NOMO-1 treated with dmso at 0.1 percent for 144 hours (cell line): ENCODE results near the gene MRPS2.
"Not testable (repeated sequence)": the region's sequence is repeated elsewhere in the genome, so short reads cannot be mapped to it uniquely, and the experiment has no call there.

ENCODE experiments used
- DNase-seq: peaks from one replicate; lab custom pipeline; 2025; ENCODE audit not compliant: unreplicated experiment; lab: John Stamatoyannopoulos, UW

Gene MRPS2

GRCh38 chr9:135500525-135501260 lies at the start of gene MRPS2:
Gene MRPS2 (plus strand): TSS chr9:135500682. CDS start chr9:135500711, 29 bp downstream.
- peak; percentile 88 for DNase-seq

- no peak for DNase-seq
Observed at GRCh38 chr9:135450956-135451355, 49.5 kb upstream of the MRPS2 start.

- DNase-seq = not testable (repeated sequence)
Observed at GRCh38 chr9:135451909-135452308, 48.6 kb upstream of the MRPS2 start.

GRCh38 chr9:135454737-135455136 lies 45.7 kb upstream of the MRPS2 start:
- DNase-seq = no peak

GRCh38 chr9:135455401-135456030 lies 45.0 kb upstream of the MRPS2 start:
- no peak for DNase-seq

- no peak for DNase-seq
Observed at GRCh38 chr9:135456436-135457104, 43.9 kb upstream of the MRPS2 start.

- not testable (repeated sequence) for DNase-seq
Observed at GRCh38 chr9:135458478-135458877, 42.0 kb upstream of the MRPS2 start.

- no peak for DNase-seq
Observed at GRCh38 chr9:135461936-135462335, 38.5 kb upstream of the MRPS2 start.

GRCh38 chr9:135463140-135463539 lies 37.3 kb upstream of the MRPS2 start:
- no peak for DNase-seq

- DNase-seq = no peak
Observed at GRCh38 chr9:135464181-135464580, 36.3 kb upstream of the MRPS2 start.

GRCh38 chr9:135468854-135469521 lies 31.5 kb upstream of the MRPS2 start:
- DNase-seq = no peak

- DNase-seq = no peak
Observed at GRCh38 chr9:135471791-135472640, 28.5 kb upstream of the MRPS2 start.

GRCh38 chr9:135473972-135474543 lies 26.4 kb upstream of the MRPS2 start:
- DNase-seq = no peak

GRCh38 chr9:135474915-135475314 lies 25.6 kb upstream of the MRPS2 start:
- no peak for DNase-seq

- no peak for DNase-seq
Observed at GRCh38 chr9:135476561-135477355, 23.7 kb upstream of the MRPS2 start.

- no peak for DNase-seq
Observed at GRCh38 chr9:135478191-135478590, 22.3 kb upstream of the MRPS2 start.

GRCh38 chr9:135478829-135479468 lies 21.5 kb upstream of the MRPS2 start:
- peak; percentile 36 for DNase-seq

GRCh38 chr9:135479469-135480052 lies 20.9 kb upstream of the MRPS2 start, which contains the start of gene PPP1R26:
Gene PPP1R26 (plus strand): TSS chr9:135479782. CDS start chr9:135484511, 4,729 bp downstream.
- no peak for DNase-seq
